Fibroblast of lung (primary cell): ENCODE data around the gene PRAMEF20.
"Not testable (repeated sequence)": the region's sequence is repeated elsewhere in the genome, so short reads cannot be mapped to it uniquely, and the experiment has no call there.

Source experiments
- EZH2 ChIP-seq: IDR thresholded peaks from 2 replicates; pipeline ENCODE4 v1.5.1; 2012; ENCODE audit warnings: low read length, control low read depth, mild to moderate bottlenecking; ENCODE audit errors: missing control alignments
- TF ChIP-seq, protein P1 (sequence below), 2 donors: IDR thresholded peaks in 1 of 2; conservative IDR thresholded peaks in 1 of 2; 1 replicate in 1 of 2; 2 replicates in 1 of 2; pipeline ENCODE4 v1.5.1; 2011 to 2012; ENCODE audit warnings: low read length in 2 of 2, control low read depth in 1 of 2, inconsistent platforms in 1 of 2, low read depth in 1 of 2, mild to moderate bottlenecking in 1 of 2

DNA sequence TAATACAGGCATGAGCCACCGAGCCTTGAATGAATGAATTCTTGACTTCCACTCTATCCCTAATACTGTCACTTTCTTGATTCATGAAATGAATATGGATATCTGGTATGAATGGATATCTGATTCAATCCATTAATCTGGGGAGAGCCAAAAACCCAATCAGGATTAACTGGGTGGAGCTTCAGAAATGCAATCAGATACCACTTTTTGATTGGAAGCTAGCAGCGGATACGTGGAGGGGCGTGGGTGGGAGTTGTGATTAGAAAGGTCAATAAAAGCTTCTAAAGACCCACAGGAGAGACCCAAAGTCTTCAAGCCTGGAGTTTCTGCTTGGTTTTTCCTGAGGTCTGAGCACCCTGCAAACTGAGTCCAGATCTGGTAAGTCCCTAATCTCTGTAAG is at the start of gene PRAMEF20:
- TF ChIP-seq, protein P1, sequence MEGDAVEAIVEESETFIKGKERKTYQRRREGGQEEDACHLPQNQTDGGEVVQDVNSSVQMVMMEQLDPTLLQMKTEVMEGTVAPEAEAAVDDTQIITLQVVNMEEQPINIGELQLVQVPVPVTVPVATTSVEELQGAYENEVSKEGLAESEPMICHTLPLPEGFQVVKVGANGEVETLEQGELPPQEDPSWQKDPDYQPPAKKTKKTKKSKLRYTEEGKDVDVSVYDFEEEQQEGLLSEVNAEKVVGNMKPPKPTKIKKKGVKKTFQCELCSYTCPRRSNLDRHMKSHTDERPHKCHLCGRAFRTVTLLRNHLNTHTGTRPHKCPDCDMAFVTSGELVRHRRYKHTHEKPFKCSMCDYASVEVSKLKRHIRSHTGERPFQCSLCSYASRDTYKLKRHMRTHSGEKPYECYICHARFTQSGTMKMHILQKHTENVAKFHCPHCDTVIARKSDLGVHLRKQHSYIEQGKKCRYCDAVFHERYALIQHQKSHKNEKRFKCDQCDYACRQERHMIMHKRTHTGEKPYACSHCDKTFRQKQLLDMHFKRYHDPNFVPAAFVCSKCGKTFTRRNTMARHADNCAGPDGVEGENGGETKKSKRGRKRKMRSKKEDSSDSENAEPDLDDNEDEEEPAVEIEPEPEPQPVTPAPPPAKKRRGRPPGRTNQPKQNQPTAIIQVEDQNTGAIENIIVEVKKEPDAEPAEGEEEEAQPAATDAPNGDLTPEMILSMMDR (conservative IDR thresholded peaks at IDR 0.05 in 1 of 2, IDR thresholded peaks at IDR 0.05 in 1 of 2; ENCODE audit: low read depth in 1 of 2, low read length in 2 of 2), result not testable (repeated sequence)
- TF ChIP-seq EZH2, result not testable (repeated sequence)
